H1 (cell line): Measurements from ENCODE around the gene GTF2H3. TPM values are rescaled to one million over a fixed set of nuclear protein-coding genes. Genes with fewer than 3 reads are reported as not detected.
A peak's percentile ranks its signal among the peaks of the same experiment; 100 is the strongest.

Experiments
- CTCF ChIA-PET: fragments of 300-600 bp; sonication (Branson Sonifier 250); formaldehyde crosslinking; loops from one replicate; lab custom pipeline; 2021; ENCODE audit not compliant: partially characterized antibody; lab: Charles Lee
- POLR2A ChIA-PET: fragments of 300-600 bp; sonication (Branson Sonifier 250); formaldehyde crosslinking; loops from one replicate; lab custom pipeline; 2021; ENCODE audit warnings: inconsistent platforms; ENCODE audit not compliant: partially characterized antibody; lab: Charles Lee
- DNase-seq, 2 experiments: peaks; one replicate each; pipeline versions ENCODE4 v3.0.0 to v3.0.0-alpha.2; 2010 to 2022; ENCODE audit warnings: low spot score in 2 of 2, low read depth in 1 of 2, mixed read lengths in 1 of 2
- FAIRE-seq: peaks from 2 replicates; lab custom pipeline; 2011; peaks lifted over from hg19 to GRCh38; lab: Jason Lieb, UNC
- H2AFZ ChIP-seq: 2 replicates; pipeline ENCODE4 v1.8.1; 2012; ENCODE audit warnings: low read length, inconsistent platforms
- H2AK5ac ChIP-seq: 2 replicates; pipeline ENCODE4 v1.6.1; 2013; ENCODE audit warnings: low read depth, low read length
- H2BK120ac ChIP-seq: replicated peaks from 2 replicates; pipeline ENCODE3; 2013; ENCODE audit warnings: low read depth, low read length, inconsistent platforms
- H2BK12ac ChIP-seq: 2 replicates; pipeline ENCODE4 v1.6.1; 2013; ENCODE audit warnings: low read depth, low read length
- H2BK15ac ChIP-seq: 2 replicates; pipeline ENCODE4 v1.6.1; 2013; ENCODE audit warnings: low read length
- H2BK20ac ChIP-seq: 2 replicates; pipeline ENCODE4 v1.6.1; 2013; ENCODE audit warnings: low read length
- H2BK5ac ChIP-seq: 2 replicates; pipeline ENCODE4 v1.6.1; 2013; ENCODE audit warnings: low read depth, low read length
- H3K14ac ChIP-seq: 2 replicates; pipeline ENCODE4 v1.6.1; 2013; ENCODE audit warnings: inconsistent platforms; ENCODE audit not compliant: insufficient read length
- H3K18ac ChIP-seq: 2 replicates; pipeline ENCODE4 v1.6.1; 2013; ENCODE audit warnings: low read length; ENCODE audit errors: extremely low read depth
- H3K23ac ChIP-seq: 2 replicates; pipeline ENCODE4 v1.6.1; 2013; ENCODE audit warnings: inconsistent platforms; ENCODE audit not compliant: insufficient read length
- H3K23me2 ChIP-seq: 2 replicates; pipeline ENCODE4 v1.6.1; 2013; ENCODE audit warnings: low read depth, low read length
- H3K27ac ChIP-seq: 2 replicates; pipeline ENCODE4 v1.6.1; 2011; ENCODE audit warnings: low read depth, low read length, inconsistent platforms
- H3K27me3 ChIP-seq, 4 experiments: replicated peaks in 1 of 4; 1 replicate in 1 of 4; 2 replicates in 3 of 4; pipeline versions ENCODE4 v1.6.1 to v1.8.1; 2011 to 2013; ENCODE audit warnings: low read length in 3 of 4, mild to moderate bottlenecking in 3 of 4, inconsistent platforms in 2 of 4, mixed read lengths in 2 of 4, moderate library complexity in 1 of 4; ENCODE audit not compliant: control insufficient read depth in 3 of 4, insufficient read depth in 3 of 4; ENCODE audit errors: extremely low read depth in 1 of 4
- H3K36me3 ChIP-seq, 4 experiments: 2 replicates each; pipeline versions ENCODE4 v1.6.1 to v1.8.1; 2011 to 2013; ENCODE audit warnings: mild to moderate bottlenecking in 4 of 4, low read length in 3 of 4, moderate library complexity in 2 of 4, control low read depth in 1 of 4, inconsistent platforms in 1 of 4; ENCODE audit not compliant: insufficient read depth in 4 of 4, control insufficient read depth in 2 of 4
- H3K4ac ChIP-seq: replicated peaks from 2 replicates; pipeline ENCODE3; 2013; ENCODE audit warnings: low read length, low read depth, mixed read lengths, inconsistent platforms; ENCODE audit not compliant: insufficient read length
- H3K4me1 ChIP-seq, 4 experiments: replicated peaks in 1 of 4; 1 replicate in 1 of 4; 2 replicates in 3 of 4; pipeline versions ENCODE4 v1.6.1 to v1.8.1; 2011 to 2013; ENCODE audit warnings: low read length in 3 of 4, inconsistent platforms in 2 of 4, mixed read lengths in 1 of 4; ENCODE audit not compliant: insufficient read depth in 4 of 4, control insufficient read depth in 3 of 4
- H3K4me2 ChIP-seq, 2 experiments: 2 replicates each; pipeline versions ENCODE4 v1.6.1 to v1.8.1; 2011 to 2013; ENCODE audit warnings: low read depth in 2 of 2, low read length in 2 of 2, control low read depth in 1 of 2, inconsistent platforms in 1 of 2, mild to moderate bottlenecking in 1 of 2; ENCODE audit not compliant: insufficient read depth in 1 of 2
- H3K4me3 ChIP-seq, 4 experiments: fragments of 200-600, 300-600 bp in 1 of 4; sonication (generic), shearing (Covaris generic), sonication (Bioruptor Twin) in 1 of 4; 2 replicates each; pipeline versions ENCODE4 v1.5.1 to v1.8.1; 2011 to 2016; ENCODE audit warnings: low read length in 4 of 4, low read depth in 3 of 4, control low read depth in 2 of 4, inconsistent platforms in 2 of 4, mild to moderate bottlenecking in 2 of 4, mixed read lengths in 1 of 4, moderate library complexity in 1 of 4; ENCODE audit not compliant: insufficient read depth in 2 of 4; ENCODE audit errors: extremely low read depth in 1 of 4
- H3K56ac ChIP-seq: replicated peaks from 2 replicates; pipeline ENCODE3; 2013; ENCODE audit warnings: low read depth, mild to moderate bottlenecking, mixed read lengths, low read length, inconsistent platforms; ENCODE audit not compliant: insufficient read length
- H3K79me1 ChIP-seq: 2 replicates; pipeline ENCODE4 v1.6.1; 2013; ENCODE audit warnings: low read depth, low read length, control low read depth
- H3K79me2 ChIP-seq, 2 experiments: 2 replicates each; pipeline versions ENCODE4 v1.6.1 to v1.8.1; 2012 to 2013; ENCODE audit warnings: low read length in 2 of 2, mild to moderate bottlenecking in 2 of 2, inconsistent platforms in 1 of 2; ENCODE audit not compliant: insufficient read depth in 2 of 2, control insufficient read depth in 1 of 2
- H3K9ac ChIP-seq, 4 experiments: replicated peaks in 1 of 4; 1 replicate in 1 of 4; 2 replicates in 3 of 4; pipeline versions ENCODE4 v1.6.1 to v1.8.1; 2011 to 2013; ENCODE audit warnings: low read depth in 3 of 4, low read length in 3 of 4, control low read depth in 2 of 4, mild to moderate bottlenecking in 2 of 4, moderate library complexity in 2 of 4, inconsistent platforms in 1 of 4; ENCODE audit errors: extremely low read depth in 1 of 4
- H3K9me3 ChIP-seq, 2 experiments: 2 replicates each; pipeline versions ENCODE4 v1.6.1 to v1.8.1; 2012 to 2013; ENCODE audit warnings: mild to moderate bottlenecking in 2 of 2, moderate library complexity in 2 of 2, control low read depth in 1 of 2, inconsistent platforms in 1 of 2, low read depth in 1 of 2, low read length in 1 of 2, mixed read lengths in 1 of 2; ENCODE audit not compliant: insufficient read depth in 2 of 2
- H4K20me1 ChIP-seq, 2 experiments: replicated peaks in 1 of 2; 2 replicates each; pipeline versions ENCODE3 to v1.8.1; 2011 to 2013; ENCODE audit warnings: inconsistent platforms in 2 of 2, low read length in 2 of 2, mild to moderate bottlenecking in 1 of 2; ENCODE audit not compliant: insufficient read depth in 2 of 2, control insufficient read depth in 1 of 2
- H4K5ac ChIP-seq: 2 replicates; pipeline ENCODE4 v1.6.1; 2013; ENCODE audit warnings: low read length, low read depth, mixed read lengths, inconsistent platforms; ENCODE audit not compliant: insufficient read length
- H4K8ac ChIP-seq: 2 replicates; pipeline ENCODE4 v1.8.0; 2013; ENCODE audit warnings: mild to moderate bottlenecking, moderate library complexity, low read length, inconsistent platforms; ENCODE audit not compliant: insufficient read depth; ENCODE audit errors: extremely low read depth
- H4K91ac ChIP-seq: replicated peaks from 2 replicates; pipeline ENCODE3; 2013; ENCODE audit warnings: low read length, mixed read lengths, inconsistent platforms; ENCODE audit not compliant: insufficient read length
- ATF2 ChIP-seq: IDR thresholded peaks from 2 replicates; pipeline ENCODE4 v1.6.1; 2012; ENCODE audit warnings: low read length, inconsistent platforms
- CBX8 ChIP-seq: fragments of 300-800, 300-1000 bp; sonication (generic); IDR thresholded peaks from 2 replicates; pipeline ENCODE4 v1.7.1; 2016; ENCODE audit warnings: low read depth, low read length, borderline replicate concordance
- CHD1 ChIP-seq: IDR thresholded peaks from 2 replicates; pipeline ENCODE4 v1.6.1; 2012; ENCODE audit warnings: low read depth, low read length, improper control_type of control experiment
- CHD2 ChIP-seq: IDR thresholded peaks from 2 replicates; pipeline ENCODE4 v1.6.1; 2012; ENCODE audit warnings: low read length, improper control_type of control experiment
- GTF2F1 ChIP-seq: IDR thresholded peaks from 2 replicates; pipeline ENCODE4 v1.6.1; 2012; ENCODE audit warnings: low read depth, low read length, improper control_type of control experiment, borderline replicate concordance
- KDM4A ChIP-seq: IDR thresholded peaks from one replicate; pipeline ENCODE4 v1.7.1; 2012; ENCODE audit warnings: low read depth, mild to moderate bottlenecking, moderate library complexity, low read length, inconsistent platforms; ENCODE audit not compliant: severe bottlenecking
- NANOG ChIP-seq: IDR thresholded peaks from 2 replicates; pipeline ENCODE4 v1.6.1; 2011; ENCODE audit warnings: low read length, low read depth, mild to moderate bottlenecking, inconsistent platforms; ENCODE audit not compliant: insufficient read depth, poor library complexity, severe bottlenecking
- SP4 ChIP-seq: IDR thresholded peaks from 2 replicates; pipeline ENCODE4 v1.6.1; 2012; ENCODE audit warnings: low read length, inconsistent platforms
- SRF ChIP-seq: IDR thresholded peaks from 2 replicates; pipeline ENCODE4 v1.6.1; 2011; ENCODE audit warnings: mild to moderate bottlenecking, low read depth, low read length, moderate library complexity
- TAF7 ChIP-seq: optimal IDR thresholded peaks from 2 replicates; pipeline ENCODE3; 2011; ENCODE audit warnings: low read depth, mild to moderate bottlenecking, inconsistent platforms, low read length, moderate library complexity, borderline replicate concordance
- WGBS, 2 experiments: shearing (Covaris generic) in 1 of 2; methylation state at CpG; one replicate each; pipeline versions ENCODE4 v1.1.6 to v1.1.7; 2013 to 2015; ENCODE audit warnings: low lambda C conversion rate in 2 of 2, mixed read lengths in 2 of 2, inconsistent platforms in 1 of 2, low coverage in 1 of 2, missing lambda C conversion rate in 1 of 2; ENCODE audit not compliant: insufficient replicate concordance in 2 of 2, insufficient coverage in 1 of 2, insufficient read length in 1 of 2; ENCODE audit errors: extremely low coverage in 1 of 2, missing lambda C conversion rate in 1 of 2; 5-methylcytosine and 5-hydroxymethylcytosine counted together
- polyA plus RNA-seq, 7 experiments: library from polyadenylated mRNA; depleted of rRNA in 3 of 7; stranded (reverse) in 5 of 7; unstranded in 2 of 7; fragments of >200 nt in 5 of 7; fragments of 200-250 nt in 2 of 7; gene quantifications; 1 replicate in 5 of 7; 2 replicates in 1 of 7; 4 replicates in 1 of 7; pipeline versions ENCODE4 v1.2.1 to v1.2.3, GENCODE V29; 2011 to 2013; ENCODE audit warnings: missing spikeins in 2 of 7, mixed read lengths in 2 of 7
- total RNA-seq: library from RNA; stranded (reverse); fragmentation: NEBNext Ultra II Directional; extraction: Animal tissue kit (Norgen Biotek cat#: 25700); gene quantifications from 2 replicates; pipeline ENCODE4 v1.2.1, GENCODE V29; 2021

The GTF2H3 gene
- total and polyA plus RNA-seq, 2 of the 8 experiments (the other 6 are each of a cell fraction or from before 2014, with no cell fraction given) = 21.0 to 32.1 TPM

DNA sequence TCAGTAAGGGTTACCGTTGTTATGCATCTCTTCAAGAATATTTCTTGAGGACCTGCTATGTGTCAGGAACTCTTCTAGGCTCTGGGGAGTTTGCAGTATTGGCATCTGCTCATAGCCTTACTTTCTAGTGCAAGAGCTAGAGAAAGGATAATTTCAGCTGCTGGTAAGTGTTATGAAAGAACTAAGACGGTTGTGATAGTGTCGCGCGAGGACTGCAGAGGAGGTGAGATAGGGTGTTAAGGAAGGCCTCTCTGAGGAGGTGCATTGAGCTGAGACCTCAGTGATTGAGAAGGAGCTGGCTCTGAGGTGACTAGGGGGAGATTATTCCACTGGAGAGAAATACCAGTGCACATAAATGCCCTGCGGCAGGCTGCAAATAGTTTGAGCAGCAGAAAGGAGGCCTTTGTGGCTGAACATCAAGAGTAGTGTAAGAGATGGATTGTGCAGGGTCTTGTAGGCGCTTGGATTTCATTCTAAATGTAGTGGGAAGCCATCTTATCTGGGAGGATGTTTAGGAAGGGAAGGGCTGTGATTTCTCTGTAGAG lies 30.9 kb upstream of the GTF2H3 start:
- Histone ChIP-seq H2BK20ac (no peak overlapping the region), H2BK5ac (peak overlapping the region; percentile 98; the same call in 1 of the 2 replicates), H2BK15ac (no peak overlapping the region), H3K56ac (peak overlapping the region; percentile 98), H3K23me2 (peaks cover 11% of the 10 kb centered on the region), H3K4ac (no peak overlapping the region), H3K4me1 (peaks cover 0 to 1% (median 0%) of the 10 kb centered on the region in 4 experiments; a peak in 2 of 7 replicates), H3K9ac (peak overlapping the region; percentile 81 to 99 (median 91)), H3K27ac (peak overlapping the region; percentile 92), H2BK120ac (no peak overlapping the region), H3K18ac (no peak overlapping the region), H4K5ac (peak overlapping the region; percentile 86), H2AK5ac (no peak overlapping the region; the same call in 1 of the 2 replicates), H3K4me3 (peak overlapping the region; percentile 80 to 99 (median 98)), H3K79me2 (peaks cover 25 to 50% of the 10 kb centered on the region in 2 experiments), H3K27me3 (no peaks in the 10 kb centered on the region), H3K9me3 (no peaks in the 10 kb centered on the region), H3K14ac (no peak overlapping the region), H3K36me3 (peaks cover 13 to 36% (median 24%) of the 10 kb centered on the region in 4 experiments), H3K23ac (no peak overlapping the region), H2AFZ (no peak overlapping the region), H4K20me1 (peaks cover 2 to 4% of the 10 kb centered on the region in 2 experiments), H3K4me2 (peak overlapping the region; percentile 89 to 99), H4K8ac (no peak overlapping the region), H2BK12ac (no peak overlapping the region), H4K91ac (no peak overlapping the region), H3K79me1 (0 out of 2 replicates have a peak, but pooled peaks cover 4% of the 10 kb centered on the region)
- CTCF ChIA-PET = interaction anchor here (0.9 to 2.4 kb wide), 5 partner anchors 9 to 278 kb away, joined by 3 to 17 read pairs (median 3); partner anchors contain the start of genes RILPL1 and TMED2
- POLR2A ChIA-PET = interaction anchor here (0.9 to 3.5 kb wide), 12 partner anchors 9 to 336 kb away, joined by 3 to 25 read pairs (median 4); partner anchors contain the start of gene SBNO1
- 27% methylated on average over 7 of the region's 7 CpGs; no CpG with 5 or more reads in 1 of the 2 experiments for WGBS, 2 experiments
- DNase-seq (no peak), FAIRE-seq (no peak)
- TF ChIP-seq ATF2 = no peak
- TF ChIP-seq SRF = no peak
- TF ChIP-seq CHD1 = no peak
- no peak for TF ChIP-seq GTF2F1
- no peak for TF ChIP-seq SP4
- no peak for TF ChIP-seq TAF7
- no peak for TF ChIP-seq CBX8
- no peak for TF ChIP-seq NANOG
- TF ChIP-seq CHD2 = no peak
- TF ChIP-seq KDM4A = no peak
